Loucy (cell line): ENCODE data around the gene ABCC8.

ENCODE experiments used
- CTCF ChIP-seq: fragments of 200-600 bp; sonication (generic); conservative IDR thresholded peaks from 2 replicates; pipeline ENCODE4 v1.5.1; 2014; ENCODE audit warnings: mild to moderate bottlenecking, antibody characterized with exemption, low read length
- EZH2phosphoT487 ChIP-seq: fragments of 200-600 bp; IDR thresholded peaks from 2 replicates; pipeline ENCODE4 v1.6.1; 2018; ENCODE audit warnings: antibody characterized with exemption, mild to moderate bottlenecking, moderate library complexity, borderline replicate concordance

DNA sequence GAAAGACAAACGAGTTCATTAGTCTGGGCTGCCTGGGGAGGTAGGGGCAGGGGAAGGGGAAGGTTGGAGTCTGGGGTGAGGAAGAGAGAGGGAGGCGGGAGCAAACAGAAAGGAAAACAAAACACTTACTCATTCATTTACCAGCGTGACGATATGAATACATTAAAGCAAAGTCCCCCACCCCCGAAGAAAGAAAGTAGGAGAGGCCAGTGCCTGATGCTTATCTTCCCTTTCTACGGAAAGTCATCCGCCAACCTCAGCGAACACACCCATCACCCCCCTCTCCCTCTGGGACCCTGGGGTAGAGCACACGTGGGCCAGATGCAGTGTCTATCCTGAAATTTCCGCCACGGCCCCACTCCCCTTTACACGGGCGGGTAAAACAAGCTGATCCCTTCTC, 13.7 kb downstream of the ABCC8 start:
- TF ChIP-seq CTCF (no peak), EZH2phosphoT487 (no peak)
